SK-N-SH (cell line): ENCODE results near the gene LHFPL6. TPM values are rescaled to one million over a fixed set of nuclear protein-coding genes. Genes with fewer than 3 reads are reported as not detected.
"Not testable (repeated sequence)": the region's sequence is repeated elsewhere in the genome, so short reads cannot be mapped to it uniquely, and the experiment has no call there.

Experiments
- CTCF ChIA-PET: fragments of 300-600, 350-600 bp; formaldehyde crosslinking; extraction: SDS; loops from one replicate; lab custom pipeline; 2021; lab: Yijun Ruan, JAX
- POLR2A ChIA-PET: fragments of 350-600 bp; sonication (Branson Sonifier 250); formaldehyde crosslinking; extraction: SDS; loops from one replicate; lab custom pipeline; 2020; ENCODE audit warnings: antibody characterized with exemption, inconsistent platforms; lab: Yijun Ruan, JAX
- DNase-seq: peaks from one replicate; pipeline ENCODE4 v3.0.0; 2012
- H2AFZ ChIP-seq: fragments of 200-600 bp; sonication (generic); 2 replicates; pipeline ENCODE4 v1.8.1; 2016; ENCODE audit warnings: antibody characterized with exemption, mild to moderate bottlenecking, low read depth
- H3F3A ChIP-seq: fragments of 200-600 bp; sonication (generic); replicated peaks from 2 replicates; pipeline ENCODE3; 2016; ENCODE audit warnings: antibody characterized with exemption, mild to moderate bottlenecking; ENCODE audit not compliant: insufficient read depth
- H3K27ac ChIP-seq, 2 experiments: fragments of 200-500 bp in 1 of 2; fragments of 200-600 bp in 1 of 2; sonication (Bioruptor generic) in 1 of 2; sonication (generic), shearing (Covaris generic) in 1 of 2; 2 replicates each; pipeline versions ENCODE4 v1.5.1 to v1.6.1; 2014 to 2016; ENCODE audit warnings: low read depth in 2 of 2, inconsistent platforms in 1 of 2, low read length in 1 of 2, mild to moderate bottlenecking in 1 of 2, mixed read lengths in 1 of 2
- H3K27me3 ChIP-seq: fragments of 200-600 bp; sonication (generic), shearing (Covaris generic); 2 replicates; pipeline ENCODE4 v1.6.1; 2016; ENCODE audit warnings: mixed run types; ENCODE audit not compliant: insufficient read depth
- H3K36me3 ChIP-seq, 2 experiments: fragments of 200-500 bp in 1 of 2; fragments of 200-600 bp in 1 of 2; sonication (Bioruptor generic) in 1 of 2; sonication (generic) in 1 of 2; replicated peaks in 1 of 2; 2 replicates each; pipeline versions ENCODE3 to v1.5.1; 2014 to 2016; ENCODE audit warnings: low read length in 1 of 2, mild to moderate bottlenecking in 1 of 2; ENCODE audit not compliant: insufficient read depth in 2 of 2, control insufficient read depth in 1 of 2
- H3K4me1 ChIP-seq, 2 experiments: fragments of 200-500 bp in 1 of 2; fragments of 200-600 bp in 1 of 2; sonication (Bioruptor generic) in 1 of 2; sonication (generic), shearing (Covaris generic) in 1 of 2; 2 replicates each; pipeline versions ENCODE4 v1.5.1 to v1.6.1; 2014 to 2016; ENCODE audit warnings: low read depth in 1 of 2, low read length in 1 of 2, mixed run types in 1 of 2; ENCODE audit not compliant: insufficient read depth in 2 of 2, control insufficient read depth in 1 of 2
- H3K4me2 ChIP-seq: fragments of 200-600 bp; sonication (generic), shearing (Covaris generic); 2 replicates; pipeline ENCODE4 v1.6.1; 2017; ENCODE audit warnings: mixed run types
- H3K4me3 ChIP-seq, 2 experiments: fragments of 200-500 bp in 1 of 2; fragments of 200-600 bp in 1 of 2; sonication (Bioruptor generic) in 1 of 2; sonication (generic), shearing (Covaris generic) in 1 of 2; 2 replicates each; pipeline versions ENCODE4 v1.5.1 to v1.8.1; 2014 to 2016; ENCODE audit warnings: low read depth in 2 of 2, inconsistent platforms in 1 of 2, low read length in 1 of 2, mild to moderate bottlenecking in 1 of 2, mixed read lengths in 1 of 2, moderate library complexity in 1 of 2
- H3K79me2 ChIP-seq: fragments of 200-600 bp; sonication (generic); 2 replicates; pipeline ENCODE4 v1.8.1; 2017; ENCODE audit warnings: mild to moderate bottlenecking; ENCODE audit not compliant: insufficient read depth
- H3K9ac ChIP-seq: fragments of 200-600 bp; sonication (generic); 2 replicates; pipeline ENCODE4 v1.6.1; 2017; ENCODE audit warnings: mixed run types
- H3K9me2 ChIP-seq: fragments of 200-600 bp; sonication (generic); 2 replicates; pipeline ENCODE4 v1.6.1; 2017; ENCODE audit warnings: mixed run types
- H3K9me3 ChIP-seq: fragments of 200-600 bp; sonication (generic); 2 replicates; pipeline ENCODE4 v1.6.1; 2017; ENCODE audit warnings: mixed run types, mild to moderate bottlenecking, moderate library complexity
- H4K20me1 ChIP-seq: fragments of 200-600 bp; sonication (generic); 2 replicates; pipeline ENCODE4 v1.6.1; 2017; ENCODE audit warnings: mild to moderate bottlenecking, mixed run types; ENCODE audit not compliant: insufficient read depth
- CTCF ChIP-seq: fragments of 200-600 bp; sonication (generic); IDR thresholded peaks from 2 replicates; pipeline ENCODE4 v1.6.1; 2017; ENCODE audit warnings: antibody characterized with exemption, mild to moderate bottlenecking, moderate library complexity
- ELF1 ChIP-seq: IDR thresholded peaks from 2 replicates; pipeline ENCODE4 v1.4.0; 2012
- FOSL2 ChIP-seq: IDR thresholded peaks from 2 replicates; pipeline ENCODE4 v1.4.0; 2012; ENCODE audit warnings: low read depth, mild to moderate bottlenecking, moderate library complexity, borderline replicate concordance
- FOXM1 ChIP-seq: IDR thresholded peaks from 2 replicates; pipeline ENCODE4 v1.4.0; 2012; ENCODE audit warnings: low read depth, mild to moderate bottlenecking
- GABPA ChIP-seq: IDR thresholded peaks from 2 replicates; pipeline ENCODE4 v1.4.0; 2012; ENCODE audit warnings: low read depth, mild to moderate bottlenecking
- GATA2 ChIP-seq: sonication (generic); formaldehyde crosslinking; IDR thresholded peaks from 2 replicates; pipeline ENCODE4 v1.5.0; 2020; ENCODE audit warnings: mild to moderate bottlenecking, missing genetic modification reagents
- NFIC ChIP-seq: IDR thresholded peaks from 2 replicates; pipeline ENCODE4 v1.4.0; 2012; ENCODE audit warnings: borderline replicate concordance
- RAD21 ChIP-seq: IDR thresholded peaks from 2 replicates; pipeline ENCODE4 v1.6.1; 2012; ENCODE audit warnings: mild to moderate bottlenecking, low read length
- RCOR1 ChIP-seq: fragments of 150-350 bp; IDR thresholded peaks from 2 replicates; pipeline ENCODE4 v1.6.1; 2017; ENCODE audit warnings: antibody characterized with exemption, low read length
- RFX5 ChIP-seq: IDR thresholded peaks from 2 replicates; pipeline ENCODE4 v1.6.1; 2012; ENCODE audit warnings: mild to moderate bottlenecking, improper control_type of control experiment, low read length
- USF2 ChIP-seq: fragments of 150-350 bp; IDR thresholded peaks from 2 replicates; pipeline ENCODE4 v1.6.1; 2017; ENCODE audit warnings: antibody characterized with exemption, low read length, low read depth, borderline replicate concordance
- WGBS: methylation state at CpG from one replicate; pipeline ENCODE4 v1.1.6; 2017; ENCODE audit warnings: low lambda C conversion rate; 5-methylcytosine and 5-hydroxymethylcytosine counted together
- polyA plus RNA-seq, 3 experiments: library from polyadenylated mRNA; depleted of rRNA; stranded (reverse); fragments of >200 nt; gene quantifications; 2 replicates each; pipeline ENCODE4 v1.2.3, GENCODE V29; 2012
- TF ChIP-seq, protein P1 (sequence below): IDR thresholded peaks from 2 replicates; pipeline ENCODE4; 2012

Gene LHFPL6
- polyA plus RNA-seq, 1 of the 3 experiments (the other 2 are of a cell fraction) = 22.2 TPM

- no peak for TF ChIP-seq USF2
- TF ChIP-seq, all 33 proteins: peak for 0
Observed at GRCh38 chr13:39341251-39341650, 261.7 kb downstream of the LHFPL6 start (continued).

GRCh38 chr13:39338114-39338513, 264.9 kb downstream of the LHFPL6 start:
- H3K27me3 ChIP-seq, H3K4me3 ChIP-seq, H3K4me2 ChIP-seq, DNase-seq, CTCF ChIA-PET, H3F3A ChIP-seq, H2AFZ ChIP-seq, H3K36me3 ChIP-seq, H3K9me3 ChIP-seq, H3K9me2 ChIP-seq, H3K79me2 ChIP-seq, H3K27ac ChIP-seq, H3K9ac ChIP-seq, POLR2A ChIA-PET, H3K4me1 ChIP-seq, H4K20me1 ChIP-seq: not testable (repeated sequence)
- 80% methylated on average over 6 of the region's 6 CpGs for WGBS

DNA sequence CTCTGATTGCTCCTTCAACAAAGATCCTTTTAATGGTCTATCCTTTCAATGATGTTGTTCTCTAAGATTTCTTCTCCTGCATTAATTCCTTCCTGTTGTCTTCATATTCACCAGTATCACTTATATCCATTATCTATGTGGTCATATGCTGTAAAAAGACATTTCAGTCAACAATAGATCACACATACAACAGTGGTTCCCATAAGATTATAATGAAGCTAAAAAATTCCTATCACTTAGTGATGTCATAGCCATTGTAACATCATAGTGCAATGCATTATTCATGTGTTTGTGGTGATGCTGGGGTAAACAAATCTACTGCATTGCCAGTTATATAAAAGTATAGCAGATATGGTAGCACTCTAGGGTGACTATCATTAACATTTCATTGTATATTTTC, 266.1 kb downstream of the LHFPL6 start:
- ChIA-PET CTCF (no interaction called here), POLR2A (no interaction called here)
- no peaks in the 10 kb centered on the region for H3K27me3 ChIP-seq
- H3F3A ChIP-seq = no peaks in the 10 kb centered on the region
- no peak overlapping the region for H3K4me3 ChIP-seq
- no peaks in the 10 kb centered on the region for H3K36me3 ChIP-seq
- no peak overlapping the region for H3K9ac ChIP-seq
- H3K9me2 ChIP-seq = no peaks in the 10 kb centered on the region
- H4K20me1 ChIP-seq = no peaks in the 10 kb centered on the region
- no peak overlapping the region for H3K27ac ChIP-seq
- H3K9me3 ChIP-seq = no peaks in the 10 kb centered on the region
- H3K4me1 ChIP-seq = no peaks in the 10 kb centered on the region
- no peak for TF ChIP-seq USF2
- no peak for TF ChIP-seq GATA2
- TF ChIP-seq RFX5 = no peak
- TF ChIP-seq ELF1 = no peak
- no peak for TF ChIP-seq GABPA
- no peak for TF ChIP-seq CTCF
- TF ChIP-seq FOXM1 = no peak
- TF ChIP-seq, protein P1, sequence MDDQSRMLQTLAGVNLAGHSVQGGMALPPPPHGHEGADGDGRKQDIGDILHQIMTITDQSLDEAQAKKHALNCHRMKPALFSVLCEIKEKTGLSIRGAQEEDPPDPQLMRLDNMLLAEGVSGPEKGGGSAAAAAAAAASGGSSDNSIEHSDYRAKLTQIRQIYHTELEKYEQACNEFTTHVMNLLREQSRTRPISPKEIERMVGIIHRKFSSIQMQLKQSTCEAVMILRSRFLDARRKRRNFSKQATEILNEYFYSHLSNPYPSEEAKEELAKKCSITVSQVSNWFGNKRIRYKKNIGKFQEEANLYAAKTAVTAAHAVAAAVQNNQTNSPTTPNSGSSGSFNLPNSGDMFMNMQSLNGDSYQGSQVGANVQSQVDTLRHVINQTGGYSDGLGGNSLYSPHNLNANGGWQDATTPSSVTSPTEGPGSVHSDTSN = no peak
- TF ChIP-seq RCOR1 = no peak
- no peak for TF ChIP-seq FOSL2
- no peak for TF ChIP-seq RAD21
- no peak for TF ChIP-seq NFIC
- H3K4me2 ChIP-seq = no peak overlapping the region
- no peak for DNase-seq
- no peak overlapping the region for H2AFZ ChIP-seq
- H3K79me2 ChIP-seq = no peaks in the 10 kb centered on the region
